K562 (cell line): Measurements from ENCODE around the gene GPR22. TPM values are rescaled to one million over a fixed set of nuclear protein-coding genes. Genes with fewer than 3 reads are reported as not detected.

ENCODE experiments used
- BDP1 ChIP-seq: IDR thresholded peaks from 3 replicates; pipeline ENCODE4 v1.6.1; 2011; ENCODE audit not compliant: insufficient read length, insufficient read depth
- CCAR2 ChIP-seq: fragments of 200-400 bp; formaldehyde crosslinking; IDR thresholded peaks from 2 replicates; pipeline ENCODE4 v1.6.1; 2017; ENCODE audit warnings: mild to moderate bottlenecking, low read depth, low read length
- EHMT2 ChIP-seq: fragments of 450-650 bp; IDR thresholded peaks from 2 replicates; pipeline ENCODE4 v1.6.1; 2018; ENCODE audit warnings: antibody characterized with exemption
- GATAD2B ChIP-seq: fragments of 450-650 bp; IDR thresholded peaks from 2 replicates; pipeline ENCODE4 v1.6.1; 2017; ENCODE audit warnings: mild to moderate bottlenecking, borderline replicate concordance
- MXI1 ChIP-seq: IDR thresholded peaks from 2 replicates; pipeline ENCODE4 v1.6.1; 2011; ENCODE audit warnings: low read depth, mild to moderate bottlenecking, improper control_type of control experiment, low read length
- NCOA4 ChIP-seq: fragments of 450-650 bp; IDR thresholded peaks from 2 replicates; pipeline ENCODE4 v1.6.1; 2018; ENCODE audit warnings: mild to moderate bottlenecking; ENCODE audit not compliant: partially characterized antibody
- POLR3G ChIP-seq: IDR thresholded peaks from 2 replicates; pipeline ENCODE4 v1.6.1; 2011; ENCODE audit not compliant: insufficient read length, insufficient replicate concordance; ENCODE audit errors: extremely low read depth
- RBM22 ChIP-seq: fragments of 200-400 bp; formaldehyde crosslinking; IDR thresholded peaks from 2 replicates; pipeline ENCODE4 v1.6.1; 2018; ENCODE audit warnings: low read length, low read depth; ENCODE audit not compliant: poor library complexity, severe bottlenecking
- SMAD3 ChIP-seq: fragments of 450-650 bp; formaldehyde crosslinking; conservative IDR thresholded peaks from 2 replicates; pipeline ENCODE4 v1.4.0; 2020; ENCODE audit warnings: mild to moderate bottlenecking
- SREBF1 ChIP-seq: fragments of 150-350 bp; IDR thresholded peaks from 2 replicates; pipeline ENCODE4 v1.6.1; 2014; ENCODE audit warnings: antibody characterized with exemption, low read depth, low read length, borderline replicate concordance
- TAF15 ChIP-seq: fragments of 200-400 bp; formaldehyde crosslinking; IDR thresholded peaks from 2 replicates; pipeline ENCODE4 v1.6.1; 2017; ENCODE audit warnings: mild to moderate bottlenecking, low read depth, low read length, moderate library complexity
- ZNF197 ChIP-seq: fragments of 200-800 bp; sonication (Bioruptor generic); IDR thresholded peaks from 2 replicates; pipeline ENCODE4 v1.6.1; 2016; ENCODE audit warnings: low read depth, missing genetic modification characterization, missing compliant biosample characterization
- ZNF699 ChIP-seq: fragments of 250-450 bp; sonication (Bioruptor Pico); IDR thresholded peaks from 2 replicates; pipeline ENCODE4 v1.8.0; 2021; ENCODE audit warnings: mild to moderate bottlenecking, moderate library complexity; ENCODE audit not compliant: insufficient replicate concordance
- polyA plus RNA-seq, 8 experiments: library from polyadenylated mRNA; depleted of rRNA in 4 of 8; stranded (reverse) in 5 of 8; unstranded in 3 of 8; fragments of >200 nt; fragmentation: Nextera tagmentation in 2 of 8; fragmentation: Illumina TruSeq in 1 of 8; extraction: Ambion mirVana in 2 of 8; extraction: Trizol in 1 of 8; gene quantifications; 2 replicates each; pipeline versions ENCODE4 v1.2.1 to v1.2.3, GENCODE V29; 2011 to 2014; ENCODE audit warnings: inconsistent platforms in 1 of 8, missing spikeins in 1 of 8
- total RNA-seq, 7 experiments: library from RNA; depleted of rRNA in 6 of 7; stranded (reverse); fragments of >200 nt in 6 of 7; fragmentation: Illumina TruSeq in 2 of 7; extraction: Trizol in 2 of 7; gene quantifications; 2 replicates each; pipeline versions ENCODE4 v1.2.1 to v1.2.3, GENCODE V29; 2011 to 2021; ENCODE audit warnings: low replicate concordance in 1 of 7
- TF ChIP-seq, protein P1 (sequence below), 2 experiments: IDR thresholded peaks; 2 replicates each; pipeline ENCODE4 v1.6.1; 2011; ENCODE audit warnings: borderline replicate concordance in 1 of 2, control low read depth in 1 of 2, low read depth in 1 of 2, low read length in 1 of 2, mild to moderate bottlenecking in 1 of 2, mixed read lengths in 1 of 2, moderate library complexity in 1 of 2; ENCODE audit not compliant: insufficient read depth in 1 of 2, insufficient read length in 1 of 2, poor library complexity in 1 of 2, severe bottlenecking in 1 of 2; ENCODE audit errors: extremely low read depth in 1 of 2
- TF ChIP-seq, protein P2 (sequence below): fragments of 250-450 bp; sonication (Bioruptor Pico); IDR thresholded peaks from 2 replicates; pipeline ENCODE4 v1.5.1; 2021; ENCODE audit warnings: mild to moderate bottlenecking
- TF ChIP-seq, protein P3 (sequence below): fragments of 250-450 bp; sonication (Bioruptor Pico); IDR thresholded peaks from 2 replicates; pipeline ENCODE4 v1.4.0; 2020; ENCODE audit warnings: mild to moderate bottlenecking, moderate library complexity, borderline replicate concordance
- TF ChIP-seq, protein P4 (sequence below): IDR thresholded peaks from 3 replicates; pipeline ENCODE4 v1.6.1; 2011; ENCODE audit warnings: borderline replicate concordance, mild to moderate bottlenecking; ENCODE audit not compliant: insufficient read length, insufficient read depth
- TF ChIP-seq, protein P5 (sequence below): sonication (generic); IDR thresholded peaks from 2 replicates; pipeline ENCODE4 v1.6.1; 2016

Gene GPR22
- total and polyA plus RNA-seq, 9 of the 15 experiments (the other 6 are each of a cell fraction or from before 2014, with no cell fraction given), result 0.07 to 0.20 TPM; not detected in 7

DNA sequence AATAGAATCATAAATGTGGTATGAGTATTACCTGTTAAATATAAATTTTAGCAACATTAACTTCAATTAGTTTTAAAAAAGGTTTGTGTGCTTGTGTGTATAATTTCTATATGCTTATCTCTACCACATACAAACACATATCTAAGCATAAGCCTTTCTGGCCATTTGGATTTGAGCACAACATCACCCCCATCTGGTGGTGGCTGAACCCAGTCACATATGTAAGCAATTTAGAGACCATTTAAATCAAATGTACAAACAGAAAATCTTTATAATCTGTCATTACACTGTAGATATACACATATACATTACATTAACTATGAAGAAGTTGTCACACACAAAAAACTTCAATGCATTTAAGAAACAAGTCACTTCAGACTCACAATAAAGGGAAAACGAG lies 31.7 kb downstream of the GPR22 start (continued):
- TF ChIP-seq TAF15, result no peak
- TF ChIP-seq BDP1, result no peak
- TF ChIP-seq, protein P1, sequence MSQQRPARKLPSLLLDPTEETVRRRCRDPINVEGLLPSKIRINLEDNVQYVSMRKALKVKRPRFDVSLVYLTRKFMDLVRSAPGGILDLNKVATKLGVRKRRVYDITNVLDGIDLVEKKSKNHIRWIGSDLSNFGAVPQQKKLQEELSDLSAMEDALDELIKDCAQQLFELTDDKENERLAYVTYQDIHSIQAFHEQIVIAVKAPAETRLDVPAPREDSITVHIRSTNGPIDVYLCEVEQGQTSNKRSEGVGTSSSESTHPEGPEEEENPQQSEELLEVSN (IDR thresholded peaks at IDR 0.05; ENCODE audit: borderline replicate concordance in 1 of 2, extremely low read depth in 1 of 2, insufficient read depth in 1 of 2, insufficient read length in 1 of 2, low read depth in 1 of 2, low read length in 1 of 2, poor library complexity in 1 of 2, severe bottlenecking in 1 of 2), result no peak
- TF ChIP-seq SREBF1, result no peak
- TF ChIP-seq, protein P2, sequence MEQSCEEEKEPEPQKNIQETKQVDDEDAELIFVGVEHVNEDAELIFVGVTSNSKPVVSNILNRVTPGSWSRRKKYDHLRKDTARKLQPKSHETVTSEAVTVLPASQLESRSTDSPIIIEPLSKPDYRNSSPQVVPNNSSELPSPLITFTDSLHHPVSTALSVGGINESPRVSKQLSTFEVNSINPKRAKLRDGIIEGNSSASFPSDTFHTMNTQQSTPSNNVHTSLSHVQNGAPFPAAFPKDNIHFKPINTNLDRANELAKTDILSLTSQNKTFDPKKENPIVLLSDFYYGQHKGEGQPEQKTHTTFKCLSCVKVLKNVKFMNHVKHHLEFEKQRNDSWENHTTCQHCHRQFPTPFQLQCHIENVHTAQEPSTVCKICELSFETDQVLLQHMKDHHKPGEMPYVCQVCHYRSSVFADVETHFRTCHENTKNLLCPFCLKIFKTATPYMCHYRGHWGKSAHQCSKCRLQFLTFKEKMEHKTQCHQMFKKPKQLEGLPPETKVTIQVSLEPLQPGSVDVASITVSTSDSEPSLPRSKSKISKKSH (CRISPR knock-in tag), result no peak
- TF ChIP-seq GATAD2B, result 0 out of 2 replicates have a peak, but pooled peaks have one; percentile 61
- TF ChIP-seq, protein P3, sequence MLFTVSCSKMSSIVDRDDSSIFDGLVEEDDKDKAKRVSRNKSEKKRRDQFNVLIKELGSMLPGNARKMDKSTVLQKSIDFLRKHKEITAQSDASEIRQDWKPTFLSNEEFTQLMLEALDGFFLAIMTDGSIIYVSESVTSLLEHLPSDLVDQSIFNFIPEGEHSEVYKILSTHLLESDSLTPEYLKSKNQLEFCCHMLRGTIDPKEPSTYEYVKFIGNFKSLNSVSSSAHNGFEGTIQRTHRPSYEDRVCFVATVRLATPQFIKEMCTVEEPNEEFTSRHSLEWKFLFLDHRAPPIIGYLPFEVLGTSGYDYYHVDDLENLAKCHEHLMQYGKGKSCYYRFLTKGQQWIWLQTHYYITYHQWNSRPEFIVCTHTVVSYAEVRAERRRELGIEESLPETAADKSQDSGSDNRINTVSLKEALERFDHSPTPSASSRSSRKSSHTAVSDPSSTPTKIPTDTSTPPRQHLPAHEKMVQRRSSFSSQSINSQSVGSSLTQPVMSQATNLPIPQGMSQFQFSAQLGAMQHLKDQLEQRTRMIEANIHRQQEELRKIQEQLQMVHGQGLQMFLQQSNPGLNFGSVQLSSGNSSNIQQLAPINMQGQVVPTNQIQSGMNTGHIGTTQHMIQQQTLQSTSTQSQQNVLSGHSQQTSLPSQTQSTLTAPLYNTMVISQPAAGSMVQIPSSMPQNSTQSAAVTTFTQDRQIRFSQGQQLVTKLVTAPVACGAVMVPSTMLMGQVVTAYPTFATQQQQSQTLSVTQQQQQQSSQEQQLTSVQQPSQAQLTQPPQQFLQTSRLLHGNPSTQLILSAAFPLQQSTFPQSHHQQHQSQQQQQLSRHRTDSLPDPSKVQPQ (CRISPR knock-in tag), result no peak
- TF ChIP-seq, protein P4, sequence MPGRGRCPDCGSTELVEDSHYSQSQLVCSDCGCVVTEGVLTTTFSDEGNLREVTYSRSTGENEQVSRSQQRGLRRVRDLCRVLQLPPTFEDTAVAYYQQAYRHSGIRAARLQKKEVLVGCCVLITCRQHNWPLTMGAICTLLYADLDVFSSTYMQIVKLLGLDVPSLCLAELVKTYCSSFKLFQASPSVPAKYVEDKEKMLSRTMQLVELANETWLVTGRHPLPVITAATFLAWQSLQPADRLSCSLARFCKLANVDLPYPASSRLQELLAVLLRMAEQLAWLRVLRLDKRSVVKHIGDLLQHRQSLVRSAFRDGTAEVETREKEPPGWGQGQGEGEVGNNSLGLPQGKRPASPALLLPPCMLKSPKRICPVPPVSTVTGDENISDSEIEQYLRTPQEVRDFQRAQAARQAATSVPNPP, result no peak
- TF ChIP-seq MXI1, result no peak
- no peak for TF ChIP-seq ZNF197 (CRISPR knock-in tag)
- TF ChIP-seq ZNF699 (CRISPR knock-in tag), result no peak
- TF ChIP-seq CCAR2, result no peak
- TF ChIP-seq, protein P5, sequence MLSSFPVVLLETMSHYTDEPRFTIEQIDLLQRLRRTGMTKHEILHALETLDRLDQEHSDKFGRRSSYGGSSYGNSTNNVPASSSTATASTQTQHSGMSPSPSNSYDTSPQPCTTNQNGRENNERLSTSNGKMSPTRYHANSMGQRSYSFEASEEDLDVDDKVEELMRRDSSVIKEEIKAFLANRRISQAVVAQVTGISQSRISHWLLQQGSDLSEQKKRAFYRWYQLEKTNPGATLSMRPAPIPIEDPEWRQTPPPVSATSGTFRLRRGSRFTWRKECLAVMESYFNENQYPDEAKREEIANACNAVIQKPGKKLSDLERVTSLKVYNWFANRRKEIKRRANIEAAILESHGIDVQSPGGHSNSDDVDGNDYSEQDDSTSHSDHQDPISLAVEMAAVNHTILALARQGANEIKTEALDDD, result no peak
- TF ChIP-seq SMAD3 (CRISPR knock-in tag), result 0 out of 2 replicates have a peak, but pooled peaks have one; percentile 10
- no peak for TF ChIP-seq EHMT2
- TF ChIP-seq NCOA4, result no peak
- TF ChIP-seq RBM22, result no peak
- TF ChIP-seq POLR3G, result no peak
